GM19035 (cell line): ENCODE results near the gene FAAH.

Experiments used
- ATAC-seq: cut with Tn5 transposase; IDR thresholded peaks from one replicate; pipeline ENCODE4 v1.9.1; 2021; ENCODE audit not compliant: unreplicated experiment

Gene FAAH

GRCh38 chr1:46421739-46422138, 27.6 kb downstream of the FAAH start:
- no peak for ATAC-seq

GRCh38 chr1:46422261-46422871, 28.2 kb downstream of the FAAH start:
- no peak for ATAC-seq

- no peak for ATAC-seq
Measured at GRCh38 chr1:46423574-46424240, 29.6 kb downstream of the FAAH start.

GRCh38 chr1:46424730-46425129, 30.6 kb downstream of the FAAH start:
- no peak for ATAC-seq

- ATAC-seq = no peak
Measured at GRCh38 chr1:46425726-46426125, 31.6 kb downstream of the FAAH start.

- no peak for ATAC-seq
Measured at GRCh38 chr1:46427541-46427940, 33.4 kb downstream of the FAAH start.

- no peak for ATAC-seq
Measured at GRCh38 chr1:46429436-46429835, 35.3 kb downstream of the FAAH start.

GRCh38 chr1:46431695-46432094, 37.6 kb downstream of the FAAH start:
- ATAC-seq = no peak

GRCh38 chr1:46432781-46433327, 38.7 kb downstream of the FAAH start:
- no peak for ATAC-seq

- no peak for ATAC-seq
Measured at GRCh38 chr1:46434358-46434757, 40.2 kb downstream of the FAAH start.

- no peak for ATAC-seq
Measured at GRCh38 chr1:46436844-46437243, 42.7 kb downstream of the FAAH start.

GRCh38 chr1:46437723-46438122, 43.6 kb downstream of the FAAH start:
- ATAC-seq = no peak

- ATAC-seq = no peak
Measured at GRCh38 chr1:46438346-46438745, 44.2 kb downstream of the FAAH start.

- ATAC-seq = no peak
Measured at GRCh38 chr1:46440478-46440877, 46.4 kb downstream of the FAAH start.

- ATAC-seq = peak; percentile 72
Measured at GRCh38 chr1:46442317-46443161, 48.4 kb downstream of the FAAH start.

GRCh38 chr1:46444466-46444865, 50.3 kb downstream of the FAAH start:
- ATAC-seq = no peak

- no peak for ATAC-seq
Measured at GRCh38 chr1:46445773-46446256, 51.7 kb downstream of the FAAH start.

GRCh38 chr1:46446646-46447498, 52.8 kb downstream of the FAAH start:
- no peak for ATAC-seq

- ATAC-seq = no peak
Measured at GRCh38 chr1:46447499-46448108, 53.5 kb downstream of the FAAH start.
